GM19240 (cell line): ENCODE results near the gene INSYN2B.

ENCODE experiments used
- DNase-seq: peaks from one replicate; pipeline ENCODE4 v3.0.0; 2011; ENCODE audit warnings: low spot score; ENCODE audit not compliant: insufficient read length

INSYN2B gene

GRCh38 chr5:169933616-169934015 lies 46.7 kb downstream of the INSYN2B start:
- no peak for DNase-seq

- no peak for DNase-seq
Observed at GRCh38 chr5:169933127-169933526, 47.2 kb downstream of the INSYN2B start.

- DNase-seq = no peak
Observed at GRCh38 chr5:169923988-169924387, 56.3 kb downstream of the INSYN2B start.

GRCh38 chr5:169922474-169922873 lies 57.8 kb downstream of the INSYN2B start:
- no peak for DNase-seq

GRCh38 chr5:169921949-169922348 lies 58.3 kb downstream of the INSYN2B start:
- DNase-seq = no peak

- no peak for DNase-seq
Observed at GRCh38 chr5:169921384-169921783, 58.9 kb downstream of the INSYN2B start.

- no peak for DNase-seq
Observed at GRCh38 chr5:169920474-169920873, 59.8 kb downstream of the INSYN2B start.

GRCh38 chr5:169918228-169918627 lies 62.1 kb downstream of the INSYN2B start:
- DNase-seq = no peak

GRCh38 chr5:169917500-169917899 lies 62.8 kb downstream of the INSYN2B start:
- DNase-seq = no peak

GRCh38 chr5:169914766-169915165 lies 65.5 kb downstream of the INSYN2B start:
- DNase-seq = no peak

GRCh38 chr5:169913479-169913878 lies 66.8 kb downstream of the INSYN2B start:
- DNase-seq = no peak

GRCh38 chr5:169911448-169912212 lies 68.7 kb downstream of the INSYN2B start:
- no peak for DNase-seq

- no peak for DNase-seq
Observed at GRCh38 chr5:169910393-169910792, 69.9 kb downstream of the INSYN2B start.

- DNase-seq = no peak
Observed at GRCh38 chr5:169909945-169910344, 70.3 kb downstream of the INSYN2B start.

- no peak for DNase-seq
Observed at GRCh38 chr5:169908864-169909263, 71.4 kb downstream of the INSYN2B start.

- no peak for DNase-seq
Observed at GRCh38 chr5:169906745-169907649, 73.3 kb downstream of the INSYN2B start.

GRCh38 chr5:169905017-169905416 lies 75.3 kb downstream of the INSYN2B start:
- no peak for DNase-seq

GRCh38 chr5:169904508-169904907 lies 75.8 kb downstream of the INSYN2B start:
- no peak for DNase-seq

- DNase-seq = no peak
Observed at GRCh38 chr5:169904059-169904458, 76.2 kb downstream of the INSYN2B start.

GRCh38 chr5:169901896-169902295 lies 78.4 kb downstream of the INSYN2B start:
- DNase-seq = no peak

- DNase-seq = no peak
Observed at GRCh38 chr5:169897481-169897880, 82.8 kb downstream of the INSYN2B start.

GRCh38 chr5:169895926-169896325 lies 84.4 kb downstream of the INSYN2B start:
- DNase-seq = no peak
